ENCODE measurements around the gene CTNNA3. TPM values are rescaled to one million over a fixed set of nuclear protein-coding genes. Genes with fewer than 3 reads are reported as not detected.

CTNNA3 gene
- total RNA-seq, 2 experiments from 2014 or later: not detected

- H3K4me3 Mint-ChIP-seq: no peak overlapping the region
- no peak for DNase-seq
- intact Hi-C loops (cut with micrococcal nuclease): no loop called here
- H3K4me1 Mint-ChIP-seq (ENCODE audit: low read depth): no peaks in the 10 kb centered on the region
- H3K27ac Mint-ChIP-seq: no peak overlapping the region
- H3K27me3 Mint-ChIP-seq (ENCODE audit: low read depth): peaks cover 2% of the 10 kb centered on the region
- CTCF ChIA-PET: interaction anchor here (0.6 kb wide), 1 partner anchor 15 kb away, joined by 3 read pairs; no protein-coding TSS in a partner anchor
- no peaks in the 10 kb centered on the region for H3K9me3 Mint-ChIP-seq
- H3K36me3 Mint-ChIP-seq (ENCODE audit: low read depth): no peaks in the 10 kb centered on the region
Observed at GRCh38 chr10:66877361-66877760, 818.6 kb downstream of the CTNNA3 start.

- Mint-ChIP-seq H3K9me3 (no peaks in the 10 kb centered on the region), H3K36me3 (ENCODE audit: low read depth) (no peaks in the 10 kb centered on the region), H3K27me3 (ENCODE audit: low read depth) (peaks cover 3% of the 10 kb centered on the region), H3K4me1 (ENCODE audit: low read depth) (no peaks in the 10 kb centered on the region), H3K27ac (no peak overlapping the region), H3K4me3 (no peak overlapping the region)
- no peak for DNase-seq
- CTCF ChIA-PET: no interaction called here
- intact Hi-C loops (cut with micrococcal nuclease): no loop called here
Observed at GRCh38 chr10:66869635-66870034, 826.4 kb downstream of the CTNNA3 start.

- peaks cover 3% of the 10 kb centered on the region for H3K27me3 Mint-ChIP-seq (ENCODE audit: low read depth)
- H3K36me3 Mint-ChIP-seq (ENCODE audit: low read depth): no peaks in the 10 kb centered on the region
- no peaks in the 10 kb centered on the region for H3K9me3 Mint-ChIP-seq
- intact Hi-C loops (cut with micrococcal nuclease): no loop called here
- no peaks in the 10 kb centered on the region for H3K4me1 Mint-ChIP-seq (ENCODE audit: low read depth)
- no peak overlapping the region for H3K4me3 Mint-ChIP-seq
- H3K27ac Mint-ChIP-seq: no peak overlapping the region
- no peak for DNase-seq
- CTCF ChIA-PET: interaction anchor here (0.7 kb wide), 1 partner anchor 14 kb away, joined by 3 read pairs; no protein-coding TSS in a partner anchor
Observed at GRCh38 chr10:66862687-66863258, 833.2 kb downstream of the CTNNA3 start.

GRCh38 chr10:66860376-66860945 is 835.5 kb downstream of the CTNNA3 start:
- no peak overlapping the region for H3K27ac Mint-ChIP-seq
- H3K27me3 Mint-ChIP-seq (ENCODE audit: low read depth): no peaks in the 10 kb centered on the region
- peaks cover 1% of the 10 kb centered on the region for H3K9me3 Mint-ChIP-seq
- CTCF ChIA-PET: no interaction called here
- H3K4me3 Mint-ChIP-seq: no peak overlapping the region
- H3K36me3 Mint-ChIP-seq (ENCODE audit: low read depth): no peaks in the 10 kb centered on the region
- DNase-seq: no peak
- intact Hi-C loops (cut with micrococcal nuclease): no loop called here
- no peaks in the 10 kb centered on the region for H3K4me1 Mint-ChIP-seq (ENCODE audit: low read depth)

GRCh38 chr10:66852811-66853210 is 843.2 kb downstream of the CTNNA3 start:
- H3K4me1 Mint-ChIP-seq (ENCODE audit: low read depth): no peaks in the 10 kb centered on the region
- intact Hi-C loops (cut with micrococcal nuclease): no loop called here
- no peak overlapping the region for H3K4me3 Mint-ChIP-seq
- CTCF ChIA-PET: no interaction called here
- H3K36me3 Mint-ChIP-seq (ENCODE audit: low read depth): no peaks in the 10 kb centered on the region
- no peak for DNase-seq
- H3K27ac Mint-ChIP-seq: no peak overlapping the region
- no peaks in the 10 kb centered on the region for H3K27me3 Mint-ChIP-seq (ENCODE audit: low read depth)
- H3K9me3 Mint-ChIP-seq: peaks cover 1% of the 10 kb centered on the region

- no peak overlapping the region for H3K27ac Mint-ChIP-seq
- CTCF ChIA-PET: no interaction called here
- no peaks in the 10 kb centered on the region for H3K36me3 Mint-ChIP-seq (ENCODE audit: low read depth)
- DNase-seq: no peak
- H3K9me3 Mint-ChIP-seq: no peaks in the 10 kb centered on the region
- intact Hi-C loops (cut with micrococcal nuclease): no loop called here
- H3K4me1 Mint-ChIP-seq (ENCODE audit: low read depth): no peaks in the 10 kb centered on the region
- no peak overlapping the region for H3K4me3 Mint-ChIP-seq
- no peaks in the 10 kb centered on the region for H3K27me3 Mint-ChIP-seq (ENCODE audit: low read depth)
Observed at GRCh38 chr10:66848856-66849255, 847.1 kb downstream of the CTNNA3 start.

- no peaks in the 10 kb centered on the region for H3K27me3 Mint-ChIP-seq (ENCODE audit: low read depth)
- H3K27ac Mint-ChIP-seq: no peak overlapping the region
- no peak for DNase-seq
- no peaks in the 10 kb centered on the region for H3K36me3 Mint-ChIP-seq (ENCODE audit: low read depth)
- H3K4me1 Mint-ChIP-seq (ENCODE audit: low read depth): no peaks in the 10 kb centered on the region
- CTCF ChIA-PET: no interaction called here
- H3K4me3 Mint-ChIP-seq: no peak overlapping the region
- intact Hi-C loops (cut with micrococcal nuclease): no loop called here
- no peaks in the 10 kb centered on the region for H3K9me3 Mint-ChIP-seq
Observed at GRCh38 chr10:66844176-66844942, 851.6 kb downstream of the CTNNA3 start.

- H3K36me3 Mint-ChIP-seq (ENCODE audit: low read depth): no peaks in the 10 kb centered on the region
- CTCF ChIA-PET: no interaction called here
- intact Hi-C loops (cut with micrococcal nuclease): no loop called here
Observed at GRCh38 chr10:66843396-66843795, 852.6 kb downstream of the CTNNA3 start.

GRCh38 chr10:66842867-66843266 is 853.1 kb downstream of the CTNNA3 start:
- no peak overlapping the region for H3K4me3 Mint-ChIP-seq
- CTCF ChIA-PET: interaction anchor here (0.7 kb wide), 1 partner anchor 397 kb away, joined by 3 read pairs; no protein-coding TSS in a partner anchor
- intact Hi-C loops (cut with micrococcal nuclease): no loop called here
- no peaks in the 10 kb centered on the region for H3K9me3 Mint-ChIP-seq
- no peaks in the 10 kb centered on the region for H3K36me3 Mint-ChIP-seq (ENCODE audit: low read depth)
- no peaks in the 10 kb centered on the region for H3K4me1 Mint-ChIP-seq (ENCODE audit: low read depth)
- no peak overlapping the region for H3K27ac Mint-ChIP-seq
- H3K27me3 Mint-ChIP-seq (ENCODE audit: low read depth): no peaks in the 10 kb centered on the region
- DNase-seq: no peak

More at GRCh38 chr10:66843396-66843795, 852.6 kb downstream of the CTNNA3 start:
- H3K9me3 Mint-ChIP-seq: no peaks in the 10 kb centered on the region
- no peaks in the 10 kb centered on the region for H3K4me1 Mint-ChIP-seq (ENCODE audit: low read depth)
- H3K27me3 Mint-ChIP-seq (ENCODE audit: low read depth): no peaks in the 10 kb centered on the region
- H3K4me3 Mint-ChIP-seq: no peak overlapping the region
- no peak for DNase-seq
- H3K27ac Mint-ChIP-seq: no peak overlapping the region

GRCh38 chr10:66842371-66842770 is 853.6 kb downstream of the CTNNA3 start:
- H3K4me3 Mint-ChIP-seq: no peak overlapping the region
- no peaks in the 10 kb centered on the region for H3K36me3 Mint-ChIP-seq (ENCODE audit: low read depth)
- CTCF ChIA-PET: interaction anchor here (0.7 kb wide), 1 partner anchor 397 kb away, joined by 3 read pairs; no protein-coding TSS in a partner anchor
- no peaks in the 10 kb centered on the region for H3K27me3 Mint-ChIP-seq (ENCODE audit: low read depth)
- intact Hi-C loops (cut with micrococcal nuclease): no loop called here
- DNase-seq: no peak
- H3K4me1 Mint-ChIP-seq (ENCODE audit: low read depth): no peaks in the 10 kb centered on the region
- no peaks in the 10 kb centered on the region for H3K9me3 Mint-ChIP-seq
- H3K27ac Mint-ChIP-seq: no peak overlapping the region

- intact Hi-C loops (cut with micrococcal nuclease): no loop called here
- DNase-seq: no peak
- no peaks in the 10 kb centered on the region for H3K9me3 Mint-ChIP-seq
- H3K4me1 Mint-ChIP-seq (ENCODE audit: low read depth): no peaks in the 10 kb centered on the region
- H3K36me3 Mint-ChIP-seq (ENCODE audit: low read depth): no peaks in the 10 kb centered on the region
- CTCF ChIA-PET: no interaction called here
- H3K4me3 Mint-ChIP-seq: no peak overlapping the region
- no peak overlapping the region for H3K27ac Mint-ChIP-seq
- H3K27me3 Mint-ChIP-seq (ENCODE audit: low read depth): no peaks in the 10 kb centered on the region
Observed at GRCh38 chr10:66838656-66839055, 857.3 kb downstream of the CTNNA3 start.

GRCh38 chr10:66837990-66838389 is 858.0 kb downstream of the CTNNA3 start:
- Mint-ChIP-seq H3K4me3 (no peak overlapping the region), H3K36me3 (ENCODE audit: low read depth) (no peaks in the 10 kb centered on the region), H3K27me3 (ENCODE audit: low read depth) (no peaks in the 10 kb centered on the region), H3K9me3 (no peaks in the 10 kb centered on the region), H3K4me1 (ENCODE audit: low read depth) (no peaks in the 10 kb centered on the region), H3K27ac (no peak overlapping the region)
- DNase-seq: no peak
- intact Hi-C loops (cut with micrococcal nuclease): no loop called here
- CTCF ChIA-PET: no interaction called here

- Mint-ChIP-seq H3K27ac (no peak overlapping the region), H3K4me3 (no peak overlapping the region)
Observed at GRCh38 chr10:66837335-66837734, 858.7 kb downstream of the CTNNA3 start.

More at GRCh38 chr10:66837335-66837734, 858.7 kb downstream of the CTNNA3 start:
- Mint-ChIP-seq H3K36me3 (ENCODE audit: low read depth) (no peaks in the 10 kb centered on the region), H3K4me1 (ENCODE audit: low read depth) (no peaks in the 10 kb centered on the region), H3K27me3 (ENCODE audit: low read depth) (no peaks in the 10 kb centered on the region), H3K9me3 (no peaks in the 10 kb centered on the region)
- intact Hi-C loops (cut with micrococcal nuclease): no loop called here
- CTCF ChIA-PET: no interaction called here
- no peak for DNase-seq

Data from activated naive CD4-positive, alpha-beta T cell treated with anti-CD3 and anti-CD28 coated beads for 36 hours (primary cell).